Measurements from ENCODE around the gene NCAM1. TPM values are rescaled to one million over a fixed set of nuclear protein-coding genes. Genes with fewer than 3 reads are reported as not detected.
A peak's percentile ranks its signal among the peaks of the same experiment; 100 is the strongest.

NCAM1 gene
- total and polyA plus RNA-seq, 2 experiments from 2014 or later = 0.76 to 1.6 TPM

GRCh38 chr11:113274713-113275582, 313.7 kb downstream of the NCAM1 start:
- Histone ChIP-seq H3K27ac (ENCODE audit: low read depth) (no peak overlapping the region), H3K9me2 (ENCODE audit: insufficient read depth) (no peaks in the 10 kb centered on the region), H3K27me3 (ENCODE audit: insufficient read depth) (no peaks in the 10 kb centered on the region), H3K4me1 (ENCODE audit: insufficient read depth) (no peaks in the 10 kb centered on the region), H3K36me3 (ENCODE audit: insufficient read depth) (no peaks in the 10 kb centered on the region), H3K4me3 (no peak overlapping the region), H3K79me2 (replicated peaks; ENCODE audit: insufficient read depth) (no peaks in the 10 kb centered on the region), H3K4me2 (no peak overlapping the region), H4K20me1 (replicated peaks; ENCODE audit: insufficient read depth) (no peaks in the 10 kb centered on the region), H3F3A (replicated peaks; ENCODE audit: low read depth) (no peaks in the 10 kb centered on the region), H2AFZ (no peak overlapping the region)
- Mint-ChIP-seq H3K27ac (no peak overlapping the region), H3K4me1 (peaks cover 9% of the 10 kb centered on the region), H3K9me3 (no peaks in the 10 kb centered on the region), H3K27me3 (ENCODE audit: insufficient read depth, low read depth, poor library complexity) (peaks cover 6% of the 10 kb centered on the region), H3K4me3 (no peak overlapping the region), H3K36me3 (ENCODE audit: low read depth) (no peaks in the 10 kb centered on the region)
- ATAC-seq = peak; percentile 89
- DNase-seq (ENCODE audit: low spot score) = peak; percentile 52
- TF ChIP-seq, protein P1, sequence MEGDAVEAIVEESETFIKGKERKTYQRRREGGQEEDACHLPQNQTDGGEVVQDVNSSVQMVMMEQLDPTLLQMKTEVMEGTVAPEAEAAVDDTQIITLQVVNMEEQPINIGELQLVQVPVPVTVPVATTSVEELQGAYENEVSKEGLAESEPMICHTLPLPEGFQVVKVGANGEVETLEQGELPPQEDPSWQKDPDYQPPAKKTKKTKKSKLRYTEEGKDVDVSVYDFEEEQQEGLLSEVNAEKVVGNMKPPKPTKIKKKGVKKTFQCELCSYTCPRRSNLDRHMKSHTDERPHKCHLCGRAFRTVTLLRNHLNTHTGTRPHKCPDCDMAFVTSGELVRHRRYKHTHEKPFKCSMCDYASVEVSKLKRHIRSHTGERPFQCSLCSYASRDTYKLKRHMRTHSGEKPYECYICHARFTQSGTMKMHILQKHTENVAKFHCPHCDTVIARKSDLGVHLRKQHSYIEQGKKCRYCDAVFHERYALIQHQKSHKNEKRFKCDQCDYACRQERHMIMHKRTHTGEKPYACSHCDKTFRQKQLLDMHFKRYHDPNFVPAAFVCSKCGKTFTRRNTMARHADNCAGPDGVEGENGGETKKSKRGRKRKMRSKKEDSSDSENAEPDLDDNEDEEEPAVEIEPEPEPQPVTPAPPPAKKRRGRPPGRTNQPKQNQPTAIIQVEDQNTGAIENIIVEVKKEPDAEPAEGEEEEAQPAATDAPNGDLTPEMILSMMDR (conservative IDR thresholded peaks at IDR 0.05; ENCODE audit: low read depth in 2 of 2) = peak; percentile 31 to 63
- no peak for TF ChIP-seq REST (IDR thresholded peaks at IDR 0.05; ENCODE audit: unreplicated experiment)
- TF ChIP-seq NANOG (IDR thresholded peaks at IDR 0.05; ENCODE audit: borderline replicate concordance) = no peak
- TF ChIP-seq CREB1 (CRISPR knock-in tag; IDR thresholded peaks at IDR 0.05; ENCODE audit: low read depth) = no peak
- TF ChIP-seq ZNF462 (CRISPR knock-in tag; IDR thresholded peaks at IDR 0.05) = no peak
- TF ChIP-seq ZNF114 (CRISPR knock-in tag; IDR thresholded peaks at IDR 0.05) = no peak
